Eye (tissue), 1 donor: ENCODE data around the gene ZBTB34.

Source experiments
- DNase-seq: peaks from one replicate; pipeline ENCODE4 v3.0.0-alpha.2; 2015

ZBTB34 gene

GRCh38 chr9:126880226-126880946 lies 19.9 kb downstream of the ZBTB34 start:
- no peak for DNase-seq

GRCh38 chr9:126880947-126881332 lies 20.5 kb downstream of the ZBTB34 start:
- DNase-seq = no peak

- DNase-seq = no peak
Measured at GRCh38 chr9:126882746-126883145, 22.3 kb downstream of the ZBTB34 start.

GRCh38 chr9:126883636-126884035 lies 23.2 kb downstream of the ZBTB34 start:
- DNase-seq = peak; percentile 59

- DNase-seq = no peak
Measured at GRCh38 chr9:126885131-126885641, 24.7 kb downstream of the ZBTB34 start.

- peak; percentile 45 for DNase-seq
Measured at GRCh38 chr9:126886034-126886822, 25.8 kb downstream of the ZBTB34 start.

GRCh38 chr9:126886897-126887296 lies 26.5 kb downstream of the ZBTB34 start:
- no peak for DNase-seq

GRCh38 chr9:126891676-126892075 lies 31.2 kb downstream of the ZBTB34 start:
- no peak for DNase-seq

GRCh38 chr9:126893079-126893478 lies 32.6 kb downstream of the ZBTB34 start:
- no peak for DNase-seq

- no peak for DNase-seq
Measured at GRCh38 chr9:126894052-126894603, 33.7 kb downstream of the ZBTB34 start.

GRCh38 chr9:126902210-126902609 lies 41.8 kb downstream of the ZBTB34 start:
- DNase-seq = no peak

- DNase-seq = no peak
Measured at GRCh38 chr9:126904586-126904985, 44.1 kb downstream of the ZBTB34 start.

GRCh38 chr9:126906091-126906490 lies 45.7 kb downstream of the ZBTB34 start:
- DNase-seq = no peak

- no peak for DNase-seq
Measured at GRCh38 chr9:126907058-126907457, 46.6 kb downstream of the ZBTB34 start.

- DNase-seq = peak; percentile 97
Measured at GRCh38 chr9:126914458-126915280, 54.2 kb downstream of the ZBTB34 start, which contains the start of gene RALGPS1. Gene RALGPS1 (plus strand): TSS chr9:126914782. CDS start chr9:126962290, 47,508 bp downstream.

- DNase-seq = peak; percentile 52
Measured at GRCh38 chr9:126915281-126915816, 54.9 kb downstream of the ZBTB34 start.

GRCh38 chr9:126915846-126916543 lies 55.6 kb downstream of the ZBTB34 start:
- DNase-seq = no peak

- no peak for DNase-seq
Measured at GRCh38 chr9:126916909-126917308, 56.5 kb downstream of the ZBTB34 start.

- DNase-seq = no peak
Measured at GRCh38 chr9:126919193-126919592, 58.8 kb downstream of the ZBTB34 start.

- DNase-seq = no peak
Measured at GRCh38 chr9:126925876-126926275, 65.4 kb downstream of the ZBTB34 start.

- DNase-seq = no peak
Measured at GRCh38 chr9:126926364-126926763, 65.9 kb downstream of the ZBTB34 start.

GRCh38 chr9:126927419-126927818 lies 67.0 kb downstream of the ZBTB34 start:
- DNase-seq = peak; percentile 49
